GM23338 (cell line): ENCODE results near the gene ABAT. TPM values are rescaled to one million over a fixed set of nuclear protein-coding genes. Genes with fewer than 3 reads are reported as not detected.

Source experiments
- ATAC-seq: fragments of 200-7000 bp; cut with Tn5 transposase; 3 replicates; pipeline ENCODE4 v1.9.1; 2020
- DNase-seq: peaks from one replicate; pipeline ENCODE4 v3.0.0-alpha.2; 2015; ENCODE audit warnings: low spot score
- H2AFZ ChIP-seq: fragments of 200-600 bp; sonication (generic); 2 replicates; pipeline ENCODE4 v1.8.0; 2016; ENCODE audit warnings: antibody characterized with exemption, mild to moderate bottlenecking, moderate library complexity
- H3F3A ChIP-seq: fragments of 200-600 bp; sonication (generic); replicated peaks from 2 replicates; pipeline ENCODE4 v1.8.0; 2017; ENCODE audit warnings: antibody characterized with exemption, mixed run types, low read depth
- H3K27ac ChIP-seq: fragments of 200-600 bp; sonication (generic); 2 replicates; pipeline ENCODE4 v1.6.1; 2016; ENCODE audit warnings: low read depth
- H3K27me3 ChIP-seq: fragments of 200-600 bp; sonication (generic); 2 replicates; pipeline ENCODE4 v1.8.0; 2016; ENCODE audit warnings: mild to moderate bottlenecking, mixed run types, moderate library complexity; ENCODE audit not compliant: insufficient read depth
- H3K36me3 ChIP-seq: fragments of 200-600 bp; sonication (generic); 2 replicates; pipeline ENCODE4 v1.8.0; 2016; ENCODE audit warnings: mild to moderate bottlenecking; ENCODE audit not compliant: insufficient read depth
- H3K4me1 ChIP-seq: fragments of 200-600 bp; sonication (generic); 2 replicates; pipeline ENCODE4 v1.8.0; 2016; ENCODE audit warnings: mild to moderate bottlenecking, moderate library complexity; ENCODE audit not compliant: insufficient read depth
- H3K4me2 ChIP-seq: fragments of 200-600 bp; sonication (generic); 2 replicates; pipeline ENCODE4 v1.7.1; 2017; ENCODE audit warnings: mixed run types
- H3K4me3 ChIP-seq: fragments of 200-600 bp; sonication (generic); 2 replicates; pipeline ENCODE4 v1.6.1; 2016; ENCODE audit warnings: mixed run types
- H3K79me2 ChIP-seq: fragments of 200-600 bp; sonication (generic); replicated peaks from 2 replicates; pipeline ENCODE4 v1.8.0; 2017; ENCODE audit warnings: mild to moderate bottlenecking; ENCODE audit not compliant: insufficient read depth
- H3K9me2 ChIP-seq: fragments of 200-600 bp; sonication (generic); 2 replicates; pipeline ENCODE4 v1.8.0; 2017; ENCODE audit not compliant: insufficient read depth
- H4K20me1 ChIP-seq: fragments of 200-600 bp; sonication (generic); replicated peaks from 2 replicates; pipeline ENCODE4 v1.8.0; 2017; ENCODE audit warnings: mild to moderate bottlenecking; ENCODE audit not compliant: insufficient read depth
- H3K27ac Mint-ChIP-seq: 2 replicates; pipeline ENCODE4 v1.8.0; 2020; ENCODE audit warnings: inconsistent platforms, mild to moderate bottlenecking, moderate library complexity, mixed read lengths
- H3K27me3 Mint-ChIP-seq: 3 replicates; pipeline ENCODE4 v1.8.0; 2022; ENCODE audit warnings: low read depth, mild to moderate bottlenecking, moderate library complexity, mixed read lengths, inconsistent platforms; ENCODE audit not compliant: insufficient read depth, poor library complexity
- H3K36me3 Mint-ChIP-seq: 3 replicates; pipeline ENCODE4 v1.8.0; 2021; ENCODE audit warnings: low read depth, mild to moderate bottlenecking, inconsistent platforms, moderate library complexity, mixed read lengths
- H3K4me1 Mint-ChIP-seq: 3 replicates; pipeline ENCODE4 v1.8.0; 2020; ENCODE audit warnings: mild to moderate bottlenecking, inconsistent platforms, mixed read lengths
- H3K4me3 Mint-ChIP-seq: 3 replicates; pipeline ENCODE4 v1.8.0; 2021; ENCODE audit warnings: moderate library complexity, mild to moderate bottlenecking, inconsistent platforms, mixed read lengths
- H3K9me3 Mint-ChIP-seq: 3 replicates; pipeline ENCODE4 v1.8.0; 2020; ENCODE audit warnings: moderate library complexity, mild to moderate bottlenecking, inconsistent platforms, mixed read lengths
- CREB1 ChIP-seq: fragments of 250-450 bp; sonication (Bioruptor Pico); IDR thresholded peaks from 2 replicates; pipeline ENCODE4 v1.5.0; 2020; ENCODE audit warnings: low read depth, mild to moderate bottlenecking, moderate library complexity
- EZH2 ChIP-seq: fragments of 200-600 bp; sonication (generic); IDR thresholded peaks from one replicate; pipeline ENCODE4 v1.8.0; 2017; ENCODE audit warnings: antibody characterized with exemption, mild to moderate bottlenecking, low read depth; ENCODE audit not compliant: unreplicated experiment
- EZH2phosphoT487 ChIP-seq: fragments of 200-600 bp; sonication (generic); IDR thresholded peaks from one replicate; pipeline ENCODE4 v1.8.1; 2018; ENCODE audit warnings: antibody characterized with exemption; ENCODE audit not compliant: unreplicated experiment
- JUNB ChIP-seq: IDR thresholded peaks from one replicate; pipeline ENCODE4 v1.6.1; 2016; ENCODE audit warnings: antibody characterized with exemption; ENCODE audit not compliant: unreplicated experiment
- NANOG ChIP-seq: IDR thresholded peaks from 2 replicates; pipeline ENCODE4 v1.6.1; 2016; ENCODE audit warnings: antibody characterized with exemption, borderline replicate concordance
- POLR2AphosphoS5 ChIP-seq: IDR thresholded peaks from 2 replicates; pipeline ENCODE4 v1.6.1; 2016; ENCODE audit warnings: antibody characterized with exemption, low read depth
- STAT1 ChIP-seq: IDR thresholded peaks from one replicate; pipeline ENCODE4 v1.6.1; 2016; ENCODE audit warnings: antibody characterized with exemption; ENCODE audit not compliant: unreplicated experiment
- ZNF114 ChIP-seq: fragments of 250-450 bp; sonication (Bioruptor Pico); IDR thresholded peaks from 2 replicates; pipeline ENCODE4 v1.5.0; 2020; ENCODE audit warnings: mild to moderate bottlenecking, moderate library complexity
- ZNF331 ChIP-seq: fragments of 250-450 bp; sonication (Bioruptor Pico); IDR thresholded peaks from 2 replicates; pipeline ENCODE4 v1.5.0; 2020; ENCODE audit warnings: low read depth, mild to moderate bottlenecking, moderate library complexity
- ZNF462 ChIP-seq: fragments of 250-450 bp; sonication (Bioruptor Pico); IDR thresholded peaks from 2 replicates; pipeline ENCODE4 v1.5.0; 2020; ENCODE audit warnings: mild to moderate bottlenecking, moderate library complexity
- polyA plus RNA-seq: library from polyadenylated mRNA; unstranded; fragments of >200 nt; fragmentation: Nextera tagmentation; extraction: Ambion mirVana; gene quantifications from 2 replicates; pipeline ENCODE4 v1.2.1, GENCODE V29; 2016
- total RNA-seq: library from RNA; depleted of rRNA; stranded (reverse); fragments of >200 nt; shearing (Covaris generic); gene quantifications from 2 replicates; pipeline ENCODE4 v1.2.3, GENCODE V29; 2014
- TF ChIP-seq, protein P1 (sequence below): IDR thresholded peaks from one replicate; pipeline ENCODE4 v1.6.1; 2018; ENCODE audit warnings: antibody characterized with exemption; ENCODE audit not compliant: unreplicated experiment
- TF ChIP-seq, protein P2 (sequence below), 2 experiments: fragments of 200-600 bp in 1 of 2; sonication (generic) in 1 of 2; conservative IDR thresholded peaks; 2 replicates each; pipeline versions ENCODE4 v1.5.1 to v1.6.1; 2016 to 2017; ENCODE audit warnings: antibody characterized with exemption in 2 of 2, low read depth in 2 of 2, mild to moderate bottlenecking in 2 of 2, moderate library complexity in 1 of 2
- TF ChIP-seq, protein P3 (sequence below): IDR thresholded peaks from 2 replicates; pipeline ENCODE4 v1.6.1; 2016; ENCODE audit warnings: antibody characterized with exemption

ABAT gene
- total and polyA plus RNA-seq, 2 experiments from 2014 or later, result 4.4 to 8.8 TPM

DNA sequence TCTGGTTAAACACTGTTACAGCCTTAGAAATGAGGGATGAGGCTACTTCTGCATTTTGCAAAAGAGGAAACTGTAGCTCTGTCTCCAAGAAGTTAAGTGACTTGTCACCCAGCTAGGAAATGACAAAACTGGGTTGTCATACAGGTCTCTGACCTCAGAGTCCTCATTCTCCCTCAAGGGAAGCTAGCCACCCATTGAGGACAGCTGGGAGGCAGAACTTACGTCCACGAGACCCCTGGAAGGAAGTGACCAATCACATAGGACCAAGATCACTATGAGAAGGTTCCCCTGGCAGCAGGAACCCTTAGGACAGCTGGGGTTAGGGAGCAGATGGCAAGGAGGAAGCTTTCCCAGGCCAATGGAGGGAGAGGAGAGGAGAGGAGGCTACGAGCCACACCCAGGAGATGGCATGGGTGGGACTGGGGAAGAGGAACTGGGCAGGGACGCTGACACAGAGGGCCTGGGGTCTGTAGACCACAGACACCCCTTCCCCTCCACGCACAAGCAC, 41.7 kb upstream of the ABAT start:
- Mint-ChIP-seq H3K4me3 (no peak overlapping the region), H3K9me3 (no peaks in the 10 kb centered on the region; the same call in 1 of the 3 replicates), H3K27me3 (peaks cover 2% of the 10 kb centered on the region), H3K27ac (no peak overlapping the region), H3K36me3 (peaks cover 83% of the 10 kb centered on the region), H3K4me1 (peaks cover 2% of the 10 kb centered on the region; the same call in 1 of the 3 replicates)
- no peak for DNase-seq
- H3K4me1 ChIP-seq, result no peaks in the 10 kb centered on the region
- H3K4me2 ChIP-seq, result no peak overlapping the region
- H2AFZ ChIP-seq, result no peak overlapping the region
- no peaks in the 10 kb centered on the region for H3K27me3 ChIP-seq
- H3K79me2 ChIP-seq, result peaks cover 18% of the 10 kb centered on the region
- H3K36me3 ChIP-seq, result peaks cover 36% of the 10 kb centered on the region
- H3K9me2 ChIP-seq, result no peaks in the 10 kb centered on the region
- H3K27ac ChIP-seq, result no peak overlapping the region
- 0 out of 2 replicates have a peak, but pooled peaks cover 4% of the 10 kb centered on the region for H3F3A ChIP-seq
- ATAC-seq, result no peak
- TF ChIP-seq CREB1 (CRISPR knock-in tag) (no peak), ZNF462 (CRISPR knock-in tag) (no peak), JUNB (no peak), ZNF114 (CRISPR knock-in tag) (no peak), EZH2 (no peak), NANOG (no peak), STAT1 (no peak), ZNF331 (CRISPR knock-in tag) (no peak), EZH2phosphoT487 (no peak), POLR2AphosphoS5 (no peak)
- TF ChIP-seq, protein P1, sequence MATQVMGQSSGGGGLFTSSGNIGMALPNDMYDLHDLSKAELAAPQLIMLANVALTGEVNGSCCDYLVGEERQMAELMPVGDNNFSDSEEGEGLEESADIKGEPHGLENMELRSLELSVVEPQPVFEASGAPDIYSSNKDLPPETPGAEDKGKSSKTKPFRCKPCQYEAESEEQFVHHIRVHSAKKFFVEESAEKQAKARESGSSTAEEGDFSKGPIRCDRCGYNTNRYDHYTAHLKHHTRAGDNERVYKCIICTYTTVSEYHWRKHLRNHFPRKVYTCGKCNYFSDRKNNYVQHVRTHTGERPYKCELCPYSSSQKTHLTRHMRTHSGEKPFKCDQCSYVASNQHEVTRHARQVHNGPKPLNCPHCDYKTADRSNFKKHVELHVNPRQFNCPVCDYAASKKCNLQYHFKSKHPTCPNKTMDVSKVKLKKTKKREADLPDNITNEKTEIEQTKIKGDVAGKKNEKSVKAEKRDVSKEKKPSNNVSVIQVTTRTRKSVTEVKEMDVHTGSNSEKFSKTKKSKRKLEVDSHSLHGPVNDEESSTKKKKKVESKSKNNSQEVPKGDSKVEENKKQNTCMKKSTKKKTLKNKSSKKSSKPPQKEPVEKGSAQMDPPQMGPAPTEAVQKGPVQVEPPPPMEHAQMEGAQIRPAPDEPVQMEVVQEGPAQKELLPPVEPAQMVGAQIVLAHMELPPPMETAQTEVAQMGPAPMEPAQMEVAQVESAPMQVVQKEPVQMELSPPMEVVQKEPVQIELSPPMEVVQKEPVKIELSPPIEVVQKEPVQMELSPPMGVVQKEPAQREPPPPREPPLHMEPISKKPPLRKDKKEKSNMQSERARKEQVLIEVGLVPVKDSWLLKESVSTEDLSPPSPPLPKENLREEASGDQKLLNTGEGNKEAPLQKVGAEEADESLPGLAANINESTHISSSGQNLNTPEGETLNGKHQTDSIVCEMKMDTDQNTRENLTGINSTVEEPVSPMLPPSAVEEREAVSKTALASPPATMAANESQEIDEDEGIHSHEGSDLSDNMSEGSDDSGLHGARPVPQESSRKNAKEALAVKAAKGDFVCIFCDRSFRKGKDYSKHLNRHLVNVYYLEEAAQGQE, result no peak
- TF ChIP-seq, protein P2, sequence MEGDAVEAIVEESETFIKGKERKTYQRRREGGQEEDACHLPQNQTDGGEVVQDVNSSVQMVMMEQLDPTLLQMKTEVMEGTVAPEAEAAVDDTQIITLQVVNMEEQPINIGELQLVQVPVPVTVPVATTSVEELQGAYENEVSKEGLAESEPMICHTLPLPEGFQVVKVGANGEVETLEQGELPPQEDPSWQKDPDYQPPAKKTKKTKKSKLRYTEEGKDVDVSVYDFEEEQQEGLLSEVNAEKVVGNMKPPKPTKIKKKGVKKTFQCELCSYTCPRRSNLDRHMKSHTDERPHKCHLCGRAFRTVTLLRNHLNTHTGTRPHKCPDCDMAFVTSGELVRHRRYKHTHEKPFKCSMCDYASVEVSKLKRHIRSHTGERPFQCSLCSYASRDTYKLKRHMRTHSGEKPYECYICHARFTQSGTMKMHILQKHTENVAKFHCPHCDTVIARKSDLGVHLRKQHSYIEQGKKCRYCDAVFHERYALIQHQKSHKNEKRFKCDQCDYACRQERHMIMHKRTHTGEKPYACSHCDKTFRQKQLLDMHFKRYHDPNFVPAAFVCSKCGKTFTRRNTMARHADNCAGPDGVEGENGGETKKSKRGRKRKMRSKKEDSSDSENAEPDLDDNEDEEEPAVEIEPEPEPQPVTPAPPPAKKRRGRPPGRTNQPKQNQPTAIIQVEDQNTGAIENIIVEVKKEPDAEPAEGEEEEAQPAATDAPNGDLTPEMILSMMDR (conservative IDR thresholded peaks at IDR 0.05; ENCODE audit: low read depth in 2 of 2), result no peak
- TF ChIP-seq, protein P3, sequence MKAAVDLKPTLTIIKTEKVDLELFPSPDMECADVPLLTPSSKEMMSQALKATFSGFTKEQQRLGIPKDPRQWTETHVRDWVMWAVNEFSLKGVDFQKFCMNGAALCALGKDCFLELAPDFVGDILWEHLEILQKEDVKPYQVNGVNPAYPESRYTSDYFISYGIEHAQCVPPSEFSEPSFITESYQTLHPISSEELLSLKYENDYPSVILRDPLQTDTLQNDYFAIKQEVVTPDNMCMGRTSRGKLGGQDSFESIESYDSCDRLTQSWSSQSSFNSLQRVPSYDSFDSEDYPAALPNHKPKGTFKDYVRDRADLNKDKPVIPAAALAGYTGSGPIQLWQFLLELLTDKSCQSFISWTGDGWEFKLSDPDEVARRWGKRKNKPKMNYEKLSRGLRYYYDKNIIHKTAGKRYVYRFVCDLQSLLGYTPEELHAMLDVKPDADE, result no peak
- peaks cover 33% of the 10 kb centered on the region for H4K20me1 ChIP-seq
- H3K4me3 ChIP-seq, result no peak overlapping the region
